HCT116 (cell line): ENCODE data around the gene PLGRKT. TPM values are rescaled to one million over a fixed set of nuclear protein-coding genes. Genes with fewer than 3 reads are reported as not detected.
"Not testable (repeated sequence)": the region's sequence is repeated elsewhere in the genome, so short reads cannot be mapped to it uniquely, and the experiment has no call there.

ENCODE experiments used
- ATAC-seq: fragments of 200-7000 bp; cut with Tn5 transposase; 2 replicates; pipeline ENCODE4 v1.9.1; 2020; ENCODE audit warnings: mild to moderate bottlenecking, moderate library complexity
- BruUV-seq: library from RNA; stranded (reverse); fragments of 400-500 nt; replicated peaks from 2 replicates; lab custom pipeline; 2021; lab: Mats Ljungman, UMichigan
- CTCF ChIA-PET: fragments of 300-600 bp; sonication (Branson Sonifier 250); formaldehyde crosslinking; loops from one replicate; lab custom pipeline; 2021; ENCODE audit warnings: antibody characterized with exemption; lab: Charles Lee
- POLR2A ChIA-PET: fragments of 300-600, 350-600 bp; sonication (Branson Sonifier 250); formaldehyde crosslinking; loops from one replicate; lab custom pipeline; 2021; ENCODE audit warnings: antibody characterized with exemption; lab: Charles Lee
- RAD21 ChIA-PET, 2 experiments: fragments of 300-600 bp; sonication (Branson Sonifier 250); formaldehyde crosslinking; loops; one replicate each; lab custom pipeline; 2023; ENCODE audit warnings: low total read pairs in 2 of 2; ENCODE audit not compliant: uncharacterized antibody in 2 of 2, unreplicated experiment in 2 of 2, low non-redundant PET in 1 of 2; lab: Charles Lee
- DNase-seq: peaks from one replicate; pipeline ENCODE4 v3.0.0-alpha.2; 2010; ENCODE audit warnings: low read depth, low spot score
- H2AFZ ChIP-seq: fragments of 200-600 bp; shearing (Covaris generic), sonication (generic); 2 replicates; pipeline ENCODE4 v1.6.1; 2017; ENCODE audit warnings: low read depth, mixed run types, mixed read lengths, antibody characterized with exemption, low read length; ENCODE audit not compliant: poor library complexity, severe bottlenecking
- H3K27ac ChIP-seq: 2 replicates; pipeline ENCODE4 v1.5.1; 2012; ENCODE audit warnings: low read depth, low read length
- H3K27me3 ChIP-seq: fragments of 200-600 bp; sonication (generic); 2 replicates; pipeline ENCODE4 v1.6.1; 2016; ENCODE audit warnings: mixed run types, low read length, mixed read lengths; ENCODE audit not compliant: insufficient read depth
- H3K36me3 ChIP-seq, 2 experiments: fragments of 200-500 bp in 1 of 2; fragments of 200-600 bp in 1 of 2; sonication (Bioruptor generic) in 1 of 2; sonication (generic) in 1 of 2; 2 replicates each; pipeline versions ENCODE4 v1.5.1 to v1.6.1; 2014 to 2016; ENCODE audit warnings: low read length in 2 of 2, inconsistent platforms in 1 of 2, mixed read lengths in 1 of 2, mixed run types in 1 of 2; ENCODE audit not compliant: insufficient read depth in 2 of 2, control insufficient read depth in 1 of 2
- H3K4me1 ChIP-seq, 2 experiments: fragments of 200-600 bp in 1 of 2; sonication (generic) in 1 of 2; 2 replicates each; pipeline versions ENCODE4 v1.5.1 to v1.6.1; 2012 to 2017; ENCODE audit warnings: low read length in 2 of 2, inconsistent platforms in 1 of 2, mild to moderate bottlenecking in 1 of 2, mixed read lengths in 1 of 2, mixed run types in 1 of 2, moderate library complexity in 1 of 2; ENCODE audit not compliant: insufficient read depth in 2 of 2, control insufficient read depth in 1 of 2
- H3K4me2 ChIP-seq: fragments of 200-600 bp; sonication (generic); 2 replicates; pipeline ENCODE4 v1.6.1; 2017; ENCODE audit warnings: mixed run types, low read length, mixed read lengths
- H3K4me3 ChIP-seq, 2 experiments: fragments of 200-600 bp in 1 of 2; sonication (generic) in 1 of 2; replicated peaks in 1 of 2; 2 replicates each; pipeline ENCODE4 v1.5.1; 2011 to 2016; ENCODE audit warnings: low read length in 2 of 2, control low read depth in 1 of 2, low read depth in 1 of 2, mild to moderate bottlenecking in 1 of 2, mixed read lengths in 1 of 2, mixed run types in 1 of 2
- H3K79me2 ChIP-seq: fragments of 200-600 bp; sonication (generic); 2 replicates; pipeline ENCODE4 v1.6.1; 2017; ENCODE audit warnings: mild to moderate bottlenecking, mixed run types, low read length, moderate library complexity, mixed read lengths; ENCODE audit not compliant: insufficient read depth
- H3K9ac ChIP-seq: fragments of 200-600 bp; sonication (generic); 2 replicates; pipeline ENCODE4 v1.6.1; 2016; ENCODE audit warnings: low read length, mixed read lengths
- H3K9me2 ChIP-seq: fragments of 200-600 bp; sonication (generic), shearing (Covaris generic); 2 replicates; pipeline ENCODE4 v1.6.1; 2017; ENCODE audit warnings: mixed run types, mild to moderate bottlenecking, moderate library complexity; ENCODE audit not compliant: insufficient read depth
- H3K9me3 ChIP-seq, 2 experiments: fragments of 200-500 bp in 1 of 2; fragments of 200-600 bp in 1 of 2; sonication (Bioruptor generic) in 1 of 2; sonication (generic) in 1 of 2; 2 replicates each; pipeline ENCODE4 v1.6.1; 2014 to 2017; ENCODE audit warnings: low read length in 2 of 2, mixed read lengths in 2 of 2, inconsistent platforms in 1 of 2, low read depth in 1 of 2, mild to moderate bottlenecking in 1 of 2, mixed run types in 1 of 2, moderate library complexity in 1 of 2; ENCODE audit not compliant: control insufficient read depth in 1 of 2, insufficient read depth in 1 of 2
- H4K20me1 ChIP-seq: fragments of 200-600 bp; sonication (generic), shearing (Covaris generic); 2 replicates; pipeline ENCODE4 v1.6.1; 2017; ENCODE audit warnings: mixed run types, mild to moderate bottlenecking, moderate library complexity; ENCODE audit not compliant: insufficient read depth
- FOSL1 ChIP-seq: IDR thresholded peaks from 2 replicates; pipeline ENCODE4 v1.6.1; 2012; ENCODE audit warnings: low read depth
- TCF7L2 ChIP-seq: IDR thresholded peaks from 2 replicates; pipeline ENCODE4 v1.7.0; 2011; ENCODE audit warnings: borderline replicate concordance, inconsistent platforms; ENCODE audit not compliant: insufficient read depth, insufficient read length; ENCODE audit errors: extremely low read depth
- YY1 ChIP-seq: IDR thresholded peaks from 2 replicates; pipeline ENCODE4 v1.6.1; 2011; ENCODE audit warnings: low read length, low read depth, moderate library complexity, mild to moderate bottlenecking; ENCODE audit not compliant: insufficient replicate concordance; ENCODE audit errors: extremely low read depth
- intact Hi-C: fragments of 100-400 bp; cut with micrococcal nuclease; formaldehyde crosslinking; loops from 2 replicates; pipeline ENCODE4 v1.10.0; 2022
- total RNA-seq: library from RNA; stranded (reverse); gene quantifications from one replicate; pipeline ENCODE4 v1.2.1, GENCODE V29; 2021; ENCODE audit not compliant: unreplicated experiment

Gene PLGRKT
- total RNA-seq, 1 experiment from 2014 or later, result 23.8 TPM

DNA sequence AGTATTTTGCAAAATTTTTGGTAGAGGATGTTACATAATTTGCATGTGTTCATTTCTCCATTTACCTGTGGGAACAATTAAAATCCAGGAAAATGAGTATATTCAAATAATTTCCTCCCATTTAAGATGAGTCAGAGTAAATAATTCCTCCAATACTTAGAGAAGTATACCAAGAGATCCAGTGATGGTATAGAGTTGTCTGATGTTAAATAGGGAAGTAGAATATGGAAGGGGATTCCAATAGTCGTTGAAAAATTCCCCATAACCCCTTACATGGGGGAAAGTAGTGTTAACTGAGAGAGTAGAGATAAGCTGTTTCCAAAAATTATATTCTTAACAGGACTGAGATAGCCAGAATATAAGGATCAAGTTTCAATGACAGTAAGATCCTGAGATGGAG is 28.3 kb upstream of the PLGRKT start:
- DNase-seq (no peak), ATAC-seq (no peak)
- no peaks in the 10 kb centered on the region for H4K20me1 ChIP-seq
- no peaks in the 10 kb centered on the region for H3K27me3 ChIP-seq
- no peak overlapping the region for H3K4me2 ChIP-seq
- no peaks in the 10 kb centered on the region for H3K36me3 ChIP-seq
- no peaks in the 10 kb centered on the region for H3K4me1 ChIP-seq
- H3K9me2 ChIP-seq, result no peaks in the 10 kb centered on the region
- RAD21 ChIA-PET, result no interaction called here
- no peaks in the 10 kb centered on the region for H3K79me2 ChIP-seq
- H3K4me3 ChIP-seq, result no peak overlapping the region
- no peak overlapping the region for H3K9ac ChIP-seq
- H3K27ac ChIP-seq, result no peak overlapping the region
- no TSS peak for BruUV-seq
- no peak overlapping the region for H2AFZ ChIP-seq
- TF ChIP-seq FOSL1, result no peak
- TF ChIP-seq YY1, result no peak
- no peak for TF ChIP-seq TCF7L2
- CTCF ChIA-PET, result interaction anchor here (1.1 to 1.6 kb wide), 2 partner anchors 16 to 24 kb away, joined by 3 read pairs; partner anchors contain the start of gene CD274
- H3K9me3 ChIP-seq, result no peaks in the 10 kb centered on the region
- POLR2A ChIA-PET, result no interaction called here
- intact Hi-C loops, result no loop called here

GRCh38 chr9:5464831-5465330 is 27.2 kb upstream of the PLGRKT start:
- H2AFZ ChIP-seq, H3K4me2 ChIP-seq, H3K36me3 ChIP-seq, H3K79me2 ChIP-seq, ATAC-seq, H3K9me3 ChIP-seq, DNase-seq, RAD21 ChIA-PET, H4K20me1 ChIP-seq, H3K9me2 ChIP-seq, H3K27me3 ChIP-seq, CTCF ChIA-PET, BruUV-seq, H3K4me3 ChIP-seq, H3K27ac ChIP-seq, H3K4me1 ChIP-seq, POLR2A ChIA-PET, intact Hi-C loops, H3K9ac ChIP-seq: not testable (repeated sequence)
